Astrocyte (in vitro differentiated cells and primary cell): ENCODE data around the gene ALKBH2. TPM values are rescaled to one million over a fixed set of nuclear protein-coding genes. Genes with fewer than 3 reads are reported as not detected.

Experiments used
- DNase-seq: peaks from one replicate; pipeline ENCODE4 v3.0.0-alpha.2; 2010; ENCODE audit warnings: low read depth
- FAIRE-seq: peaks from 2 replicates; lab custom pipeline; 2011; peaks lifted over from hg19 to GRCh38; lab: Jason Lieb, UNC
- H2AFZ ChIP-seq: 2 replicates; pipeline ENCODE4 v1.6.0; 2012; ENCODE audit warnings: low read depth, low read length, inconsistent platforms
- H3K27ac ChIP-seq: 2 replicates; pipeline ENCODE4 v1.5.1; 2011; ENCODE audit warnings: low read depth, low read length, inconsistent platforms
- H3K27me3 ChIP-seq: 2 replicates; pipeline ENCODE4 v1.6.0; 2011; ENCODE audit warnings: low read length, inconsistent platforms; ENCODE audit not compliant: insufficient read depth
- H3K36me3 ChIP-seq: 2 replicates; pipeline ENCODE4 v1.5.1; 2011; ENCODE audit warnings: low read length, inconsistent platforms; ENCODE audit not compliant: insufficient read depth
- H3K4me1 ChIP-seq: 2 replicates; pipeline ENCODE4 v1.5.1; 2011; ENCODE audit warnings: low read length, inconsistent platforms; ENCODE audit not compliant: insufficient read depth
- H3K4me2 ChIP-seq: 2 replicates; pipeline ENCODE4 v1.6.0; 2012; ENCODE audit warnings: low read length, inconsistent platforms
- H3K4me3 ChIP-seq: 2 replicates; pipeline ENCODE4 v1.5.1; 2011; ENCODE audit warnings: low read depth, mild to moderate bottlenecking, low read length, inconsistent platforms; ENCODE audit not compliant: insufficient read depth
- H3K79me2 ChIP-seq: 2 replicates; pipeline ENCODE4 v1.6.0; 2012; ENCODE audit warnings: mild to moderate bottlenecking, low read length, inconsistent platforms; ENCODE audit not compliant: insufficient read depth
- H3K9ac ChIP-seq: 2 replicates; pipeline ENCODE4 v1.6.0; 2012; ENCODE audit warnings: mild to moderate bottlenecking, low read length, inconsistent platforms
- H3K9me3 ChIP-seq: 2 replicates; pipeline ENCODE4 v1.5.1; 2012; ENCODE audit warnings: low read depth, mild to moderate bottlenecking, low read length, inconsistent platforms; ENCODE audit not compliant: insufficient read depth
- H4K20me1 ChIP-seq: 2 replicates; pipeline ENCODE4 v1.6.0; 2012; ENCODE audit warnings: low read length, inconsistent platforms; ENCODE audit not compliant: insufficient read depth
- H3K27ac Mint-ChIP-seq: one replicate; pipeline ENCODE4 v1.8.0; 2021; ENCODE audit warnings: mild to moderate bottlenecking, mixed read lengths; ENCODE audit not compliant: unreplicated experiment
- H3K27me3 Mint-ChIP-seq: one replicate; pipeline ENCODE4 v1.8.0; 2021; ENCODE audit warnings: low read depth, mixed read lengths; ENCODE audit not compliant: unreplicated experiment
- H3K36me3 Mint-ChIP-seq: one replicate; pipeline ENCODE4 v1.8.0; 2021; ENCODE audit warnings: low read depth, mixed read lengths; ENCODE audit not compliant: unreplicated experiment
- H3K4me1 Mint-ChIP-seq: one replicate; pipeline ENCODE4 v1.8.0; 2021; ENCODE audit warnings: low read depth, mixed read lengths; ENCODE audit not compliant: unreplicated experiment
- H3K4me3 Mint-ChIP-seq: one replicate; pipeline ENCODE4 v1.8.0; 2021; ENCODE audit warnings: mild to moderate bottlenecking, moderate library complexity, mixed read lengths; ENCODE audit not compliant: unreplicated experiment
- H3K9me3 Mint-ChIP-seq: one replicate; pipeline ENCODE4 v1.8.0; 2021; ENCODE audit warnings: mild to moderate bottlenecking, mixed read lengths; ENCODE audit not compliant: unreplicated experiment
- CTCF ChIP-seq: IDR thresholded peaks from 2 replicates; pipeline ENCODE4 v1.5.1; 2011; ENCODE audit warnings: low read depth, mild to moderate bottlenecking, inconsistent platforms, low read length, moderate library complexity; ENCODE audit not compliant: insufficient read depth
- EZH2 ChIP-seq: IDR thresholded peaks from 2 replicates; pipeline ENCODE4 v1.6.1; 2012; ENCODE audit warnings: mild to moderate bottlenecking, low read length, inconsistent platforms; ENCODE audit not compliant: insufficient read depth
- total RNA-seq: library from RNA; stranded (reverse); gene quantifications from 2 replicates; pipeline ENCODE4 v1.2.1, GENCODE V29; 2021

ALKBH2 gene
- total RNA-seq, 1 donor from 2014 or later = 5.1 TPM

- Mint-ChIP-seq H3K27me3 (no peaks in the 10 kb centered on the region), H3K36me3 (peaks cover 3% of the 10 kb centered on the region), H3K27ac (no peak overlapping the region), H3K4me3 (no peak overlapping the region), H3K9me3 (no peaks in the 10 kb centered on the region), H3K4me1 (peaks cover 13% of the 10 kb centered on the region)
- Histone ChIP-seq H4K20me1 (no peaks in the 10 kb centered on the region), H3K4me1 (peaks cover 9% of the 10 kb centered on the region), H3K4me2 (no peak overlapping the region), H3K27me3 (no peaks in the 10 kb centered on the region), H3K4me3 (no peak overlapping the region), H3K9ac (no peak overlapping the region), H3K27ac (no peak overlapping the region), H2AFZ (no peak overlapping the region), H3K36me3 (peaks cover 7% of the 10 kb centered on the region), H3K79me2 (no peaks in the 10 kb centered on the region), H3K9me3 (no peaks in the 10 kb centered on the region)
- FAIRE-seq (no peak), DNase-seq (no peak)
- TF ChIP-seq CTCF (no peak), EZH2 (no peak)
Measured at GRCh38 chr12:109112720-109113465, 19.6 kb upstream of the ALKBH2 start.

- Mint-ChIP-seq H3K36me3 (peaks cover 3% of the 10 kb centered on the region), H3K27ac (no peak overlapping the region)
- peak overlapping the region; percentile 95 for H2AFZ ChIP-seq
Measured at GRCh38 chr12:109110988-109111495, 17.8 kb upstream of the ALKBH2 start.

More at GRCh38 chr12:109110988-109111495, 17.8 kb upstream of the ALKBH2 start:
- no peaks in the 10 kb centered on the region for H3K27me3 ChIP-seq
- H3K36me3 ChIP-seq = peaks cover 12% of the 10 kb centered on the region
- no peaks in the 10 kb centered on the region for H3K79me2 ChIP-seq
- Mint-ChIP-seq H3K4me1 (peaks cover 12% of the 10 kb centered on the region), H3K4me3 (peak overlapping the region; percentile 24), H3K9me3 (no peaks in the 10 kb centered on the region), H3K27me3 (no peaks in the 10 kb centered on the region)
- peak overlapping the region; percentile 68 for H3K4me3 ChIP-seq
- peak overlapping the region; percentile 94 for H3K4me2 ChIP-seq
- DNase-seq (peak; percentile 69), FAIRE-seq (no peak)
- TF ChIP-seq CTCF (no peak), EZH2 (no peak)
- no peaks in the 10 kb centered on the region for H3K9me3 ChIP-seq
- no peaks in the 10 kb centered on the region for H4K20me1 ChIP-seq
- peaks cover 9% of the 10 kb centered on the region for H3K4me1 ChIP-seq
- peak overlapping the region; percentile 84 for H3K9ac ChIP-seq
- peak overlapping the region; percentile 78 for H3K27ac ChIP-seq
